Subcutaneous adipose tissue (tissue), 4 donors: ENCODE data around the gene DTNBP1. TPM values are rescaled to one million over a fixed set of nuclear protein-coding genes. Genes with fewer than 3 reads are reported as not detected.

ENCODE experiments used
- CTCF ChIP-seq: fragments of 450-650 bp; IDR thresholded peaks from one replicate; pipeline ENCODE4 v1.5.1; 2016; ENCODE audit warnings: low read depth, mild to moderate bottlenecking, control low read depth, antibody characterized with exemption, moderate library complexity
- total RNA-seq, 4 donors: library from RNA; depleted of rRNA; stranded (reverse); fragments of >200 nt; gene quantifications; one replicate each; pipeline ENCODE4 v1.1.0, GENCODE V29; 2016

DTNBP1 gene
- total RNA-seq, 4 donors from 2014 or later: 7.7 to 15.9 (median 12.5) TPM

GRCh38 chr6:15690510-15690909 is 27.7 kb upstream of the DTNBP1 start:
- no peak for TF ChIP-seq CTCF

GRCh38 chr6:15689586-15690482 is 27.0 kb upstream of the DTNBP1 start:
- TF ChIP-seq CTCF: no peak

- no peak for TF ChIP-seq CTCF
These were observed 22.8 kb upstream of the DTNBP1 start for GRCh38 chr6:15685619-15686018.

- TF ChIP-seq CTCF: no peak
These were observed 20.4 kb upstream of the DTNBP1 start for GRCh38 chr6:15682965-15683822.

GRCh38 chr6:15681946-15682345 is 19.1 kb upstream of the DTNBP1 start:
- no peak for TF ChIP-seq CTCF

- no peak for TF ChIP-seq CTCF
These were observed 15.7 kb upstream of the DTNBP1 start for GRCh38 chr6:15678514-15678913.

GRCh38 chr6:15677822-15678221 is 15.0 kb upstream of the DTNBP1 start:
- TF ChIP-seq CTCF: no peak
